ENCODE results near the gene NPTX1.
"Not testable (repeated sequence)": the region's sequence is repeated elsewhere in the genome, so short reads cannot be mapped to it uniquely, and the experiment has no call there.

Gene NPTX1

GRCh38 chr17:80475910-80476876, at the start of gene NPTX1:
TSS of gene NPTX1 (minus strand) at chr17:80476607. CDS start at chr17:80476446, 161 bp downstream.
- DNase-seq, result no peak

- DNase-seq, result no peak
Observed at GRCh38 chr17:80523956-80524712, 47.7 kb upstream of the NPTX1 start.

- no peak for DNase-seq
Observed at GRCh38 chr17:80523054-80523744, 46.8 kb upstream of the NPTX1 start.

GRCh38 chr17:80520810-80521455, 44.5 kb upstream of the NPTX1 start:
- DNase-seq, result no peak

GRCh38 chr17:80519091-80519781, 42.8 kb upstream of the NPTX1 start:
- no peak for DNase-seq

GRCh38 chr17:80518392-80518791, 42.0 kb upstream of the NPTX1 start:
- DNase-seq, result no peak

- no peak for DNase-seq
Observed at GRCh38 chr17:80517641-80518040, 41.2 kb upstream of the NPTX1 start.

GRCh38 chr17:80516171-80516932, 39.9 kb upstream of the NPTX1 start:
- DNase-seq, result no peak

- no peak for DNase-seq
Observed at GRCh38 chr17:80513892-80514291, 37.5 kb upstream of the NPTX1 start.

- DNase-seq, result no peak
Observed at GRCh38 chr17:80513201-80513600, 36.8 kb upstream of the NPTX1 start.

- no peak for DNase-seq
Observed at GRCh38 chr17:80512233-80512632, 35.8 kb upstream of the NPTX1 start.

GRCh38 chr17:80511222-80512180, 35.1 kb upstream of the NPTX1 start:
- DNase-seq, result no peak

GRCh38 chr17:80510772-80511171, 34.4 kb upstream of the NPTX1 start:
- DNase-seq, result no peak

- DNase-seq, result no peak
Observed at GRCh38 chr17:80510132-80510531, 33.7 kb upstream of the NPTX1 start.

- no peak for DNase-seq
Observed at GRCh38 chr17:80509311-80509710, 32.9 kb upstream of the NPTX1 start.

GRCh38 chr17:80507965-80508364, 31.6 kb upstream of the NPTX1 start:
- DNase-seq, result no peak

GRCh38 chr17:80507177-80507576, 30.8 kb upstream of the NPTX1 start:
- DNase-seq, result not testable (repeated sequence)

- no peak for DNase-seq
Observed at GRCh38 chr17:80504686-80505413, 28.4 kb upstream of the NPTX1 start.

- no peak for DNase-seq
Observed at GRCh38 chr17:80503921-80504320, 27.5 kb upstream of the NPTX1 start.
